ENCODE measurements around the gene C10orf90. TPM values are rescaled to one million over a fixed set of nuclear protein-coding genes. Genes with fewer than 3 reads are reported as not detected.

Gene C10orf90
- total and polyA plus RNA-seq, 2 of the 8 experiments (the other 6 are each of a cell fraction or from before 2014, with no cell fraction given): 0.21 TPM; not detected in 1

DNA sequence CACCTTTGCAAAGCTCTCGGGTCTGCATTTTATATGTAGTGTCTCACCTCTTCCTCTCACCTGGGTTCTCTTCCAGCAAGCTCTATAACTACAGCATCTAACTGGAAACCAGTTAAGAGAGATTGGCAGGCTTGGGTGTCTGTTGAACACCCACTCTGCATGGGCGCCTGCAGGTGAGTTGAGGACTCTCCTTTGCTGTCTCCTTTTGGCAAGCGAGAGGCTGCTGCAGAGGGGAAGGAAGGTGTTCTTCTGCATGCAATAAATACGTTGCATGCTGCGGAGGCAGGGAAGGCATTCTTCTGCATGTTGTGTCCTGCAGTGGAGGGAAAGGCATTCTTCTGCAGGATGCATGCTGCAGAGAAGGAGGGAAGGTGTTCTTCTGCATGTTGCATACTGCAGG lies 200.8 kb downstream of the C10orf90 start (continued):
- TF ChIP-seq RAD21 (IDR thresholded peaks at IDR 0.05 in 1 of 2, conservative IDR thresholded peaks at IDR 0.05 in 1 of 2; ENCODE audit: low read depth in 2 of 2, low read length in 2 of 2): no peak

Measured in H1 (cell line).